Activated CD4-positive, alpha-beta memory T cell treated with anti-CD3 and anti-CD28 coated beads for 36 hours (primary cell): ENCODE results near the gene CSKMT. TPM values are rescaled to one million over a fixed set of nuclear protein-coding genes. Genes with fewer than 3 reads are reported as not detected.
"Not testable (repeated sequence)": the region's sequence is repeated elsewhere in the genome, so short reads cannot be mapped to it uniquely, and the experiment has no call there.

Source experiments
- CTCF ChIA-PET: fragments of 350-600 bp; sonication (Branson Sonifier 250); formaldehyde crosslinking; loops from one replicate; lab custom pipeline; 2021; ENCODE audit warnings: antibody characterized with exemption, inconsistent platforms; lab: Charles Lee
- POLR2A ChIA-PET: fragments of 350-600 bp; sonication (Branson Sonifier 250); formaldehyde crosslinking; loops from one replicate; lab custom pipeline; 2021; ENCODE audit warnings: antibody characterized with exemption; lab: Charles Lee
- DNase-seq: peaks from one replicate; pipeline ENCODE4 v3.0.0-alpha.2; 2020
- H3K27ac Mint-ChIP-seq: one replicate; pipeline ENCODE4 v1.8.0; 2021; ENCODE audit warnings: mixed read lengths
- H3K27me3 Mint-ChIP-seq: one replicate; pipeline ENCODE4 v1.8.0; 2021; ENCODE audit warnings: mixed read lengths
- H3K36me3 Mint-ChIP-seq: one replicate; pipeline ENCODE4 v1.8.0; 2021; ENCODE audit warnings: mixed read lengths
- H3K4me1 Mint-ChIP-seq: one replicate; pipeline ENCODE4 v1.8.0; 2021; ENCODE audit warnings: low read depth, mixed read lengths
- H3K4me3 Mint-ChIP-seq: one replicate; pipeline ENCODE4 v1.8.0; 2021; ENCODE audit warnings: mild to moderate bottlenecking, mixed read lengths
- H3K9me3 Mint-ChIP-seq: one replicate; pipeline ENCODE4 v1.8.0; 2021; ENCODE audit warnings: mixed read lengths
- intact Hi-C: fragments of 100-400 bp; cut with micrococcal nuclease; formaldehyde crosslinking; loops from one replicate; pipeline ENCODE4 v1.15.1; 2023
- total RNA-seq, 2 experiments: library from RNA; stranded (reverse); gene quantifications; one replicate each; pipeline ENCODE4 v1.2.3, GENCODE V29; 2021

Gene CSKMT, protein sequence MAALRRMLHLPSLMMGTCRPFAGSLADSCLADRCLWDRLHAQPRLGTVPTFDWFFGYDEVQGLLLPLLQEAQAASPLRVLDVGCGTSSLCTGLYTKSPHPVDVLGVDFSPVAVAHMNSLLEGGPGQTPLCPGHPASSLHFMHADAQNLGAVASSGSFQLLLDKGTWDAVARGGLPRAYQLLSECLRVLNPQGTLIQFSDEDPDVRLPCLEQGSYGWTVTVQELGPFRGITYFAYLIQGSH
- total RNA-seq: 10 to 100 TPM; 27.7 to 33.9 TPM

DNA sequence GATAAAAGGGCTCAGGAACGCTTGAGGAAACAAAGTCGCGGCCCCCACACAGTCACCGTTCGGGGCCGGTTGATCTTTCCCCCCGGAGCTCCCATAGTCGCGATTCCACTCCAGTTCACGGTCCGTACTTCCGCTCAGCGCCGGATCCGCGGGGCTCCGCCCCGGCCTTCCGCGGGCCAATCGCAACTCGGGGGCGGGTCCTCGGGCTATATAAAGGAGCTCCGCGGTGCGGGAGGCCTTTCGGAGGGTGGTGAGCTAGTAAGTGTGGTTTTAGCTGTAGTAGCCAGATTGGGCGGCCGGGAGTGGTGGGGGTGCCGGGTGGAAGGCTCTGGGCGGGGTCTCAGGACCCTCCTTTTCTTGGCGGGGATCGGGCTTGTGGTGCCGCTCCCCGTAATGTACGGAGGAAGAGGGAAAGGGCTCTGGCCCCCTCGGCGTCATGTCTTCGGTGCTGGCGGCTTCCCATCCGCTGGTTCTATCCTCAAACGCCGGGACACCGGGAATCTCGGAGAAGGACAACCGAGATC is at the start of gene CSKMT, which contains the start of gene C11orf98:
Gene CSKMT, plus strand, starts transcription at position 238 of the 524 bp plus-strand sequence. CDS start 568 bp downstream, outside the sequence.
Gene C11orf98, minus strand, starts transcription at position 136 of the 524 bp plus-strand sequence. Its CDS starts 41 bp downstream, at position 95.
- CTCF ChIA-PET: interaction anchor here (0.6 to 2.5 kb wide), 21 partner anchors 8 to 270 kb away, joined by 3 to 19 read pairs (median 5); partner anchors contain the start of genes B3GAT3, EML3, HNRNPUL2 and INTS5
- POLR2A ChIA-PET: interaction anchor here (0.8 to 5.4 kb wide), 34 partner anchors 8 to 241 kb away, joined by 3 to 71 read pairs (median 8); partner anchors contain the start of genes B3GAT3, EEF1G, EML3 and GANAB
- peak within 1 kb of the TSS; percentile 97 for H3K27ac Mint-ChIP-seq
- no peaks in the 10 kb centered on the region for H3K27me3 Mint-ChIP-seq
- H3K4me1 Mint-ChIP-seq: peaks cover 40% of the 10 kb centered on the region
- peaks cover 38% of the 10 kb centered on the region for H3K36me3 Mint-ChIP-seq
- peak within 1 kb of the TSS; percentile 98 for H3K4me3 Mint-ChIP-seq
- DNase-seq: peak; percentile 97
- intact Hi-C loops: loop anchor here (1.0 to 2.0 kb wide), 7 partner anchors 12 to 168 kb away; partner anchors contain the start of genes EML3, INTS5, MTA2 and ROM1
- no peaks in the 10 kb centered on the region for H3K9me3 Mint-ChIP-seq

DNA sequence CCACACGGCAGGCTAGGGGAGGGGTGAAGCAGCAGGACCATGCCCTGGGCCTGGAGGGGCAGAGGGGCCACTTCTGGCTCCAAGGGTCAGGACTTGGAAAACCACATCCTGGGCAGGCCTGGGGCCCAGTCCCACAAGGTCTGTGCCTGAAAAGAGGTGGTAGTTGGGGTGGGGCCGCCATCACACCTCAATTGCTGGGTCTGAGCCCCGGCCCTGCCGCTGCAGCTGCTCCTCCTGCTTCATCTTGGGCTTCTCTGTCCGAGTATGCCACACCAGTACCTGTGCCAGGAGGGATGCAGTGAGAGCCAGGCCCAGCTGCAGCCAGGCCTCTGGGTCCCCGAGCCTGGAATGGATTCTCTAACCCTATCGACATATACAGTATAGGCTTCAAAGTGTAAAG is 49.6 kb upstream of the CSKMT start:
- peaks cover 37% of the 10 kb centered on the region for H3K4me1 Mint-ChIP-seq
- no peaks in the 10 kb centered on the region for H3K27me3 Mint-ChIP-seq
- no peaks in the 10 kb centered on the region for H3K9me3 Mint-ChIP-seq

DNA sequence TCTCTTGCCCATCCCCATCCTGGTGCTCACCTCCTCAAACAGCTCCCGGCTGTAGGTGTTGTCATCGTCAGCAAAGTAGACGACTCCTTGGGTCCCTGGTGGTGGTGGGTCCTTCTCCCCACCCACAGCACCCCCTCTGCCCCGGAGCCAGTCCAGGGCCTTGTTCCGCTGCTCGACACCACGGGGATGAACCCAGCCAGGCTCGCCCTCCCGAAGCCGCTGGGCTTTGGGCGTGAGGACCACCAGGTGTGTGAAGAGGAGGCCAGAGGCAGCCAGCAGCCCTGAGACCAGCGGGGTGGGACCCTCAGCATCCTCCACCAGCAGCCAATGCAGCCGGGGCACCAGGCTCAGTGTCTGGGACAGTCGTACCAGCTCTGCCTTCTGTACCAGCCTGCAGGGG is 48.2 kb upstream of the CSKMT start:
- H3K4me3 Mint-ChIP-seq, DNase-seq, H3K27me3 Mint-ChIP-seq, CTCF ChIA-PET, H3K9me3 Mint-ChIP-seq, intact Hi-C loops, H3K27ac Mint-ChIP-seq: not testable (repeated sequence)
- peaks cover 35% of the 10 kb centered on the region for H3K4me1 Mint-ChIP-seq
- POLR2A ChIA-PET: interaction anchor here (0.6 to 1.3 kb wide), 2 partner anchors 15 to 23 kb away, joined by 3 read pairs; partner anchors contain the start of gene MTA2
- peaks cover 18% of the 10 kb centered on the region for H3K36me3 Mint-ChIP-seq

More for the DNA sequence above, 49.6 kb upstream of the CSKMT start:
- POLR2A ChIA-PET: no interaction called here
- no peak overlapping the region for H3K4me3 Mint-ChIP-seq
- peaks cover 17% of the 10 kb centered on the region for H3K36me3 Mint-ChIP-seq
- intact Hi-C loops: no loop called here
- DNase-seq: no peak
- H3K27ac Mint-ChIP-seq: no peak overlapping the region
- CTCF ChIA-PET: no interaction called here

DNA sequence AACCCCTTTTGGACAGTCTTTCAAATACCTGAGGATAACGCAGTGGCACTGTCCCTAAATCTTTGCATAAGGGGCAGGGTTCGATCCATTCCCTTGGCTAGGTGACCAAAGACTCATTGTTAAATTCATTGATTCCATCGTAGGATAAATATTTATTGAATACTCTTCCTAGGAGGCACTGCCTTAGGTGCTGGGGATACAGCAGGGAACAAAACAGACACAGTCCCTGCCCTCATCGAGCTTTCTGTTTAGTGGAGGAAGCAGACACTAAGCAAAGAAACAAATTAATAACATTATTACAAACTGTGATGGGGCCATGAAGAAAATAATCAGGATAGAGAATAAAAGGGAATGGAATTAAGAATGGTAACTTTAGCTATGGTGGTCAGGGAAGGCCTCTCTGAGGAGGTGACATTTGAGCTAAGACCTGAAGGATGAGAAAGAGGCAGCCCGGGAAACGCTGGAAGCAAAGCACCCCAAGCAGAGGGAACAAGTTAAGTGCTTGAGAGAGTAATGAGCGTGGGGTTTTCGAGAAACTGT is 44.0 kb upstream of the CSKMT start:
- Mint-ChIP-seq H3K27me3 (no peaks in the 10 kb centered on the region), H3K9me3 (no peaks in the 10 kb centered on the region), H3K27ac (peak overlapping the region; percentile 96), H3K4me1 (peaks cover 25% of the 10 kb centered on the region), H3K4me3 (peak overlapping the region; percentile 97), H3K36me3 (peaks cover 22% of the 10 kb centered on the region)
- CTCF ChIA-PET: interaction anchor here (0.9 to 3.0 kb wide), 9 partner anchors 9 to 165 kb away, joined by 3 to 31 read pairs (median 6); partner anchors contain the start of genes C11orf98, CSKMT, EEF1G and EML3
- DNase-seq: no peak
- intact Hi-C loops: no loop called here
- POLR2A ChIA-PET: interaction anchor here (0.6 to 3.8 kb wide), 15 partner anchors 8 to 220 kb away, joined by 3 to 30 read pairs (median 4); partner anchors contain the start of genes C11orf98, CSKMT, EEF1G and EML3

DNA sequence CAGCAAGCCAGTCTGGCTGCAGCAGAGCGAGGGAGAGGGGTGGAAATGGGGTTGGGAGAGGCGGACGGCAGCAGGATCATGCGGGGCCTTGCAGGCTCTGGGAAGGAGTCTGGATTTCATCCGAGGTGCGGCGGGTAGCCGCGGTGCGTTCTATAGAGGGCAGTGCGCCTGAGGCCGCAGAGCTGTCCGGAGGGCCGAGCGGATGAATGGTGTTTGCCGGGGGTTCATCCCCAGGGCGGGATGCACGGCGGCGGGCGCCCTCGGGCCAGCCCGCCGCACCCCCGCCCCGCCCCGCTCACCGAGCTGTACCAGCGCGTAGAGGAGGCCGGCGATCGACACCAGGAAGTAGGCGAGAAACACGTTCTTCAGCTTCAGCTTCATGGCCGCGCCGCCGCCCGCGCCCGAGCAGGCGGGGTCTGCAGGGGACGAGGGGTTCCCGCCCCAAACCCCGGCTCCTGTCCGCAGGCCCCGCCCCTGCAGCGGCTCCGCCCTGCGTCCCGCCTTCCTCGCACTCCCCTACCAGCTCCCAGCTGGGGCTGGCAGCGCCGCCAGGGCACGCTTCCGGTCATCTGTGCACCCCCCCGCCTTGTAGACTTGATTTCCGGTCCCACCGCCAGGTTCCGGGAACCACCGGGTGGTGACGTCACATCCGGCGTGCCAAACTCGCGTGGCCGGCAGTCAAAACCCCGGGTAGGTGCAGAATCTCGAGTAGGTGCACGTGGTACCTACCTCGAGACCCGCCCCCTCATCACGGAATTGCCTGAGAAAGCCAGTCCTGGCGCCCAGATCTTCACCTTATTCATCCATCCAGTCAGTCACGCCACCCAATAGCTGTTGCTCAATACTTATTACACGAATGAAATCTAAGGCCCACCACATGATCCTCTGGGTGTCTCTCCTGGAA is 43.3 kb upstream of the CSKMT start, which contains the start of gene B3GAT3:
Gene B3GAT3, minus strand, starts transcription at position 420 of the 904 bp plus-strand sequence. Its CDS starts 39 bp downstream, at position 381.
- H3K4me1 Mint-ChIP-seq: peaks cover 22% of the 10 kb centered on the region
- intact Hi-C loops: loop anchor here (1.0 to 2.0 kb wide), 7 partner anchors 9 to 259 kb away; partner anchors contain the start of genes C11orf98, CSKMT, GANAB and ROM1
- DNase-seq: peak; percentile 98
- H3K27me3 Mint-ChIP-seq: no peaks in the 10 kb centered on the region
- CTCF ChIA-PET: interaction anchor here (0.7 to 3.0 kb wide), 14 partner anchors 9 to 197 kb away, joined by 3 to 31 read pairs (median 4); partner anchors contain the start of genes C11orf98, CSKMT, EEF1G and EML3
- peaks cover 22% of the 10 kb centered on the region for H3K36me3 Mint-ChIP-seq
- peak within 1 kb of the TSS; percentile 97 for H3K4me3 Mint-ChIP-seq
- POLR2A ChIA-PET: interaction anchor here (0.6 to 3.8 kb wide), 19 partner anchors 9 to 234 kb away, joined by 3 to 30 read pairs (median 4); partner anchors contain the start of genes C11orf98, CSKMT, EEF1G and EML3
- peak within 1 kb of the TSS; percentile 96 for H3K27ac Mint-ChIP-seq
- H3K9me3 Mint-ChIP-seq: no peaks in the 10 kb centered on the region

DNA sequence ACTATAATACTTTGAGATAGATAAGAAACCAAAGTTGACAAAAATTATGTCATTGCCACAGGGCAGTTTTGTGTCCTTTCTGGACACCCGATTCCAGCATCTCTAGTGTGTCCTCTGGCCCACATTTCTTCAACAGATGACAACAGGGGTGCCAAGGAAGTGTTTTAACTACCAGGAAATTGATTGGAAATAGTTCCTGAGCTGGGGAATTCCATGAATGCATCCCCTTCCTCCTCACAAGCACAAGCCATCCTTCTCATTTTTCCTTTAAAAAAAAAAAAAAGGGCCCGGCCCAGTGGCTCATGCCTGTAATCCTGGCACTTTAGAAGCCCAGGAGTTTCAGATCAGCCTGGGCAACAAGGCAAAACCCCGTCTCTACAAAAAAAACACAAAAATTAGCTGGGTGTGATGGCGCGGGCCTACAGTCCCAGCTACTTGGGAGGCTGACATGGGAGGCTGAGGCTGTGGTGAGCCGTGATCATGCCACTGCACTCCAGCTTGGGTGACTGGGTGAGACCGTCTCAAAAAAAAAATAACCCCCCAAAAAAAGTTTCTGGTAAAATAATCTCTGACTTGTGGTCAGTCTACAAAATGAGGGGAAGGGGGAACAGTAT is 42.5 kb upstream of the CSKMT start:
- Mint-ChIP-seq H3K36me3 (peaks cover 28% of the 10 kb centered on the region), H3K27ac (peak overlapping the region; percentile 93), H3K9me3 (no peaks in the 10 kb centered on the region), H3K4me1 (peaks cover 22% of the 10 kb centered on the region), H3K4me3 (peak overlapping the region; percentile 97), H3K27me3 (no peaks in the 10 kb centered on the region)
- intact Hi-C loops: loop anchor here (1.0 to 2.0 kb wide), 7 partner anchors 9 to 258 kb away; partner anchors contain the start of genes C11orf98, CSKMT, GANAB and ROM1
- CTCF ChIA-PET: interaction anchor here (0.7 to 3.0 kb wide), 11 partner anchors 10 to 198 kb away, joined by 3 to 31 read pairs (median 4); partner anchors contain the start of genes EML3, INTS5, LBHD1 and ROM1
- POLR2A ChIA-PET: interaction anchor here (0.6 to 3.8 kb wide), 12 partner anchors 9 to 233 kb away, joined by 3 to 30 read pairs (median 4); partner anchors contain the start of genes C11orf98, CSKMT, EML3 and GANAB
- no peak for DNase-seq

DNA sequence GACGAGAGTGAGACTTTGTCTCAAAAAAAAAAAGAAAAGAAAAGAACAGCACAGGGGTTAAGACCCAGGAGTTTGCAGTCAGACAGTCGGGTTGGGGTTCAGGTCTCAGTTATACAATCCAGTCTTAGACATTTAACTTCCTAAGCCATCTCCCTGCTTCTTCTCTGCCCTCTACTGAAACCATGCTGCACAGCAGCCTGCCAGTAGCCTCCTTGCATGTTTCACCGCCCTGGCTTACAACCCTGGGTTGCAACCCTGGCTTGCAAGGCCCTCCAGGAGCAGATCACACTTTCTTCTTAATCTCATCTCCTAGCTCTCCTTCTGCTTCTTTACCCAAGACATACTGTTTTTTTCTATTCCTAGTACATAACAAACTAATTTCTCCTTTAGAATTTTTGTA is 37.4 kb upstream of the CSKMT start:
- H3K27ac Mint-ChIP-seq: no peak overlapping the region
- H3K36me3 Mint-ChIP-seq: peaks cover 44% of the 10 kb centered on the region
- H3K4me3 Mint-ChIP-seq: no peak overlapping the region
- H3K9me3 Mint-ChIP-seq: no peaks in the 10 kb centered on the region
- intact Hi-C loops: no loop called here
- no peak for DNase-seq
- H3K27me3 Mint-ChIP-seq: no peaks in the 10 kb centered on the region
- no peaks in the 10 kb centered on the region for H3K4me1 Mint-ChIP-seq
- ChIA-PET POLR2A (no interaction called here), CTCF (interaction anchor here (1.1 kb wide), 1 partner anchor 15 kb away, joined by 3 read pairs; no protein-coding TSS in a partner anchor)

DNA sequence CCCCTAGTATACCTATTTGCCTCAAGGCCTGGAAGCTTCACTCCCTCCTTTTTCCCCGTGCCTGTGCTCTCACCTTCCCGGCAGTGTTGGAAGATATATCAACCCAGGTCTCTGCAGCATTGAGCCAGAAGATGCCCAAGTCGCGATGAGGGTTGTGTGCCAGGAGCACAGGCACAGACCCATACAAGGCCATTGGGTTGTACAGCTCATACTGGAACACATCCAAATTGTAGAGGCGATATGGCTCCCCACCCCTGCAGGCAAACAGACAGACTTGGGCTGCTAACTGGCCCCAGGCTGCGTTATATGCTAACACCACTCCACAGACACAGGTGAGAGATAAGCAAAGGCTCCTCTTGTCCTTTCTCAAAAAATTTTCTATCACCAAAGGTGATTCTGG is 32.6 kb upstream of the CSKMT start:
- H3K36me3 Mint-ChIP-seq: peaks cover 57% of the 10 kb centered on the region
- no peak for DNase-seq
- ChIA-PET POLR2A (interaction anchor here (0.6 to 0.8 kb wide), 2 partner anchors 39 to 41 kb away, joined by 3 to 4 read pairs; partner anchors contain the start of genes LBHD1, TUT1 and UQCC3), CTCF (interaction anchor here (1.0 kb wide), 1 partner anchor 40 kb away, joined by 3 read pairs; no protein-coding TSS in a partner anchor)
- H3K27ac Mint-ChIP-seq: no peak overlapping the region
- no peaks in the 10 kb centered on the region for H3K27me3 Mint-ChIP-seq
- peaks cover 16% of the 10 kb centered on the region for H3K4me1 Mint-ChIP-seq
- intact Hi-C loops: no loop called here
- no peaks in the 10 kb centered on the region for H3K9me3 Mint-ChIP-seq
- H3K4me3 Mint-ChIP-seq: no peak overlapping the region

DNA sequence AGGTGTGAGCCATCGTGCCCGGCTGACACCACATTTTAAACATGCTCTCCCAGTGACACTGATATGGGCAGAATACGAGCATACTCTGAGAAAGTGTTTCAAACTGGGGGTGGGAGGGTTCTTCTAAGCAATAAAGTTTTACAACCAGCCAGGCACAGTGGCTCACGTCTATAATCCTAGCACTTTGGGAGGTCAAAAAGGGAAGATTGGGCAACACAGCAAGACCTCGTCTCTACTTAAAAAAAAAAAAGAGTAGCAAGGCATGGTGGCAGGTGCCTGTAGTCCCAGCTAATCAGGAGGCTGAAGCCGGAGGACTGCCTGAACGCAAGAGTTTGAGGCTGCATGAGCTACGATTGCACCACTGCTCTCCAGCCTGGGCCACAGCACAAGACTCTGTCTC is 20.9 kb upstream of the CSKMT start:
- DNase-seq: no peak
- no peaks in the 10 kb centered on the region for H3K9me3 Mint-ChIP-seq
- no peaks in the 10 kb centered on the region for H3K27me3 Mint-ChIP-seq
- H3K4me3 Mint-ChIP-seq: no peak overlapping the region
- intact Hi-C loops: no loop called here
- peak overlapping the region; percentile 43 for H3K27ac Mint-ChIP-seq
- peaks cover 22% of the 10 kb centered on the region for H3K36me3 Mint-ChIP-seq
- ChIA-PET CTCF (interaction anchor here (1.1 to 1.4 kb wide), 3 partner anchors 50 to 70 kb away, joined by 3 to 5 read pairs (median 3); partner anchors contain the start of gene TUT1), POLR2A (interaction anchor here (0.6 to 7.2 kb wide), 6 partner anchors 10 to 208 kb away, joined by 3 to 68 read pairs (median 5); partner anchors contain the start of genes B3GAT3, C11orf98, CSKMT and TUT1)
- peaks cover 41% of the 10 kb centered on the region for H3K4me1 Mint-ChIP-seq

DNA sequence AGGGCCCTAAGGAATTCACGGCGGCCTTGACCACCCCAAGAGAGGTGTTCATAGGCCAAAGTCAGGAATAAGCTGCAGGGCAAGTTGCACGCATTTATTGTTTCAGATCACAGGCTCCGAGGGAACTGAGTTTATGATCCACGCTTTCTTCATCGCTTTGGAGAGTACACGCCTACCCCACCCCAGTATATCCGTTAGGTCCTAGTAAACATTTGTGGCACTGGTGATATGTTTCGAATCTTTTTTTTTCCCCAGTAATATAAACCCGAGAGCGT is 19.5 kb upstream of the CSKMT start:
- H3K4me1 Mint-ChIP-seq: peaks cover 32% of the 10 kb centered on the region
- POLR2A ChIA-PET: interaction anchor here (0.8 to 7.2 kb wide), 14 partner anchors 10 to 210 kb away, joined by 3 to 68 read pairs (median 5); partner anchors contain the start of genes B3GAT3, C11orf98, CSKMT and EML3
- intact Hi-C loops: no loop called here
- no peaks in the 10 kb centered on the region for H3K9me3 Mint-ChIP-seq
- CTCF ChIA-PET: interaction anchor here (0.6 to 1.7 kb wide), 5 partner anchors 23 to 186 kb away, joined by 3 to 5 read pairs (median 4); partner anchors contain the start of genes HNRNPUL2, STX5 and TUT1
- H3K27ac Mint-ChIP-seq: peak overlapping the region; percentile 94
- H3K4me3 Mint-ChIP-seq: peak overlapping the region; percentile 94
- H3K27me3 Mint-ChIP-seq: no peaks in the 10 kb centered on the region
- H3K36me3 Mint-ChIP-seq: peaks cover 21% of the 10 kb centered on the region
- DNase-seq: peak; percentile 20
